CD4-positive, alpha-beta T cell treated with Interleukin-4 for 4 hours (primary cell): ENCODE data around the gene PHIP.
A peak's percentile ranks its signal among the peaks of the same experiment; 100 is the strongest.
"Not testable (repeated sequence)": the region's sequence is repeated elsewhere in the genome, so short reads cannot be mapped to it uniquely, and the experiment has no call there.

Experiments
- DNase-seq: peaks from one replicate; pipeline ENCODE4 v3.0.0-alpha.2; 2020

The PHIP gene

DNA sequence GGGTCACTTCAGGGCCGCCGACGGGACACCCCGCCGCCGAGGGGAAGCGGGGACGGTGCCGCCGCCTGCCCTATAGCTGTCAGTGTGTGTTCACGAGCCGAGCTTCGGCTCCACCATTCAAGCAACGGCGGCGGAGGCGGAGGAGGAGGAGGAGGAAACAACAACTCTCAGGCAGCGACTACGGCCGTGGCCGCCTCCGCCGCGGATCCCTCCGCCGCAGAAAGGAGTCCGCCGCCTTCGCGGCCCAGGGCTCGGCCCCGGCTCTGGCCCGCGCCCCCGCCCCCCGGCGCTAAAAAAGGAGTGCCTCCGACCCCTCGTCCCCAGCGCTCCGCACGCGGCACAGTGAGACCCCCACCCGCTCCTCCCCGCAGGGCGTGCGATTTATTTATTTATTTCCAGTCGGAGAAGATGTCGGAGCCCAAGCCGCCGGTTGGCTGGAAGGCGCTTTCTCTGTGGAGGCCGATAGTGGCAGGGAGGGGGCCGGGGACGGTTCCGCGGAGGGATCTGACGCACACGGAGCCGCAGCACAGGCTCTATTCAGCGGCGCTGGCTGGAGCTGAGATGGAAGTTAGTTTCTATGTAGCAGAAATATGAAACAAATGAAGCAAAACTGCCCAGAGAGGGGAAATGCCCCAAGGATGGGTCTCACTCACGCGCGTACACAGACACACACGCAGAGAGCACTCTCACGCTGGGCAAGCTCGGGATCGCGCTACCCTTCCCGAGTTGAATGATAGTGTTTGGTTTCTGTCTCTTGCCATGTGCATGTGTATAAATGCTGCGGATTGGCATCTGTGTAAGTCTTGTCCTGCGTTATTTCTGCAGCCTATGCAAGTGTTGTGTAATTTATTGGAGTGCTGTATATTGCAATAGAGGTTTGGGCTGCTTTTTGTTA, at the start of gene PHIP:
PHIP (minus strand) TSS at position 180 of the 895 bp plus-strand sequence. CDS start 186 bp downstream, outside the sequence.
- DNase-seq = peak; percentile 97

DNA sequence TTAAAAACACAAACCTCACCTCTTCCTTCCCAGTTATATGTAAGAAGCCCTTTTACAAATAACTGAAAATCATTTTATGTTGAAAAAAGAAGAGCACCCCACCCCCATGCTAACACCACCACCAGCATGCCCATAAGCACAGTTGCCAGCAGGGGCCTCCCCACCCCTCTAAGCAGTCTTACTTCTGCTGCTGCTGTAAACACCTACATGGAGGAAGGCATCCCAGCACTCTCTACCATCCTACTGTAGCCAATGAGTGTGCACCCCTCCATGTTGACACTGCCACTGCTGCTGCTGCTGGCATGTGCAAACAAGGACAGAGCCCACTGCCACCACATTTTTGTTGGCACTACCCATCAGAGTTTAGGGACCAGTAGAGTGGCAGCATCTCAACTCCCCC, 49.6 kb upstream of the PHIP start:
- DNase-seq = no peak

DNA sequence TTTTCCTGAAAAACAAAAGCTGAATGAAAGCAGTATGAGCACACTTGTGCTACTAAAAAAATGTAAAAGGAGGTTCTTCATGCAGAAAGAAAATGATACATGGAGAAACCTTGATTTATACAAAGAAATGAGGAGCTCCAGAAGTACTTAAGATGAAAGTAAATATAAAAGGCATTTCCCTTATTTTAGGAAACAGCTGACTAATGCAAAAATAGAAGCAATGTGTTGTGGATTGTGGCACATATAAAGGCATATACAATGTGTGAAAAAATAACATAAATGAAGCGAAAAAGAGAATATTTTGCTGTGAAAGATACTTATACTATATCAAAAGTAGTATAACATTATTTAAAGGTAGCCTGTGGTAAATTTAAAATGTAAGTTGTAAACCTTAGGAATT, 41.2 kb upstream of the PHIP start:
- no peak for DNase-seq

DNA sequence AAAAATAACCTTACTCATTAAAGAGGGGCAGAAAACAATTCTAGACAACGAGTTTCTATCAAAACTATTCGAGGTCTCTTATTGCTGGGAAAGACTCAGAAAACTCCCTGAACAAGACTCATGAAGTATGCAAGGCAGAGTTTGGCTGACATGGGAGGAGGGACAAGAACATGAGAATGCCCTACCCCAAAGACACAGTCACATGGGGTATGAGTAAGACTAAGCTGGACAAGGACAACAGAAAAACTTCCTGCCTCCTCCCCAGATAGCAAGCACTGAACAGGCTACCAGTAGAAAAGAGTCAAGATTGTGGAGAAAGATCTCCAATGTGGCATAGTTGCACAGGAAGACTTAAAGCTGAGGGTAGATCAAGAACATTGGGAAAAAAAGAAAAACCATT, 39.7 kb upstream of the PHIP start:
- no peak for DNase-seq

DNA sequence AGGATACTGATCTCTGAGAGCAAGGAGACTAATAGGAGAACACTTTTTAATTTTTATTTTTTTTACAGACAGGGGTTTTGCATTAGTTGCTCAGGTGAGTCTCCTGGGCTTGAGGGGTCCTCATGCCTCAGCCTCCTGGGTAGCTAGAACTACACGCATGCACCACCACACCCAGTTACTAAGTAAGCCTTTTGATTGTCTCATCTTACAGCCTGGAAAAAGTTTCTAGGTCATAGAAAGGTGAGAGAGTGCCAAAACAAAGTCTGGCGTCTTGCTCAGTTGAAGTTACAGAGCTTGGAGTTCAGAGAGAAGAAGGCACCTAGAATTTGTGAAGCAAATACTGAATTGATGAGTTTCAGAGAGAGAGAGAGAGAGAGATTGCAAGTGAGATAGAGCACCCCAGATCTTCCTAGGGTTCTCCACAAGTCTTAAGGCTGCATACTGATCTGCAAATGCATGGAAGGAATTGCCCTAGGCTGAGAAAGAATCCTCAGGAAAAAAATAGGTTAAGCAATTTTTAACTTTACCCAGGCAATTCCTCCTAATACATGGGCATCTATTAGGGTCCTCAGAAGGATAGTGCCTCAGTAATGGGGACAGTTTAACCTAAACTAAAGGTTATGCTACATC, 37.6 kb upstream of the PHIP start:
- no peak for DNase-seq

DNA sequence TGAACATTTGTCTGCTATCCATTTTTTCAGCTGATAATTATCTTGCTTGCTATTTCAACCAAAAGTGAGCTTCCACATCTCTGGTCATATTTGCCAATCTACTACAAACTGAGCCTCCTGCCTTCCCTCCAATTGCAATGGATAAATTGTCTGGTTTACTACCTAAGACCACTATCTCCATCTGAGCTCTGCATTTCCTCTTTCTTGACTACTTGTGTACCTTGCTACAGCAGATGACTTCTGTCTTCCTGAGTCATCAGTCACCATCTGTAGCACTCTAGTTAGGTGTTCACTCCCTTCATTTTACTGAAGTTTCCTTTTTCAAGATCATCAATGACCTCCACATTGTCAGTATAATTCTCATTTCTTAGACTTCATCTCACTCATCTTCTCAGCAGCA, 33.5 kb upstream of the PHIP start:
- DNase-seq = no peak

DNA sequence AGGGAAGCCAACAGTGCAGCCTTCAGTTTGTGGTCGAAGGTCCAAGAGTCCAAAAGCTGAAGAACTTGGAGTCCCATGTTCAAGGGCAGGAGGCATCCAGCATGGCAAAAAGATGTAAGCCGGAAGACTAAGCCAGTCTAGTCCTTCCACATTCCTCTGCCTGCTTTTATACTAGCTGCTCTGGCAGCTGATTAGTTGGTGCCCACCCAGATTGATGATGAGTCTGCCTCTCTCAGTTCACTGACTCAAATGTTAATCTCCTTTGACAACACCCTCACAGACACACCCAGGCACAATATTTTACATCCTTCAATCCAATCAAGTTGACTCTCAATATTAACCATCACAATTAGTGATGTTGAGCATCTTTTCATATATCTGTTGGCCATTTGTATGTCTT, 23.1 kb upstream of the PHIP start:
- no peak for DNase-seq

DNA sequence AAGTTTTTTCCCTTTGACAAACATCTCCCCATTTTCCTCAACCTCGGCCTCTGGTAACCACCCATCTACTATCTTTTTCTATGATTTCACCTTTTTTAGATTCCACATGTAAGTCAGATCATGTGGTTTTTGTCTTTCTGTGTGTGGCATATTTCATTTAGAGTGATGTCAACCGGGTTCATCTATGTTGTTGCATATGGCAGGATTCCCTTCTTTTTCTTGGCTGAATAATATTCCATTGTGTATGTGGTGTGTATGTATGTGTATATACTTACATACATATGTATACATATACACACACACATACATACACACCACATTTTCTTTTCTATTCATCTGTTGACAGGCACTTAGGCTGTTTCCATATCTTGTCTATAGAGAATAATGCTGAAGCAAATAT, 22.2 kb upstream of the PHIP start:
- DNase-seq = no peak

DNA sequence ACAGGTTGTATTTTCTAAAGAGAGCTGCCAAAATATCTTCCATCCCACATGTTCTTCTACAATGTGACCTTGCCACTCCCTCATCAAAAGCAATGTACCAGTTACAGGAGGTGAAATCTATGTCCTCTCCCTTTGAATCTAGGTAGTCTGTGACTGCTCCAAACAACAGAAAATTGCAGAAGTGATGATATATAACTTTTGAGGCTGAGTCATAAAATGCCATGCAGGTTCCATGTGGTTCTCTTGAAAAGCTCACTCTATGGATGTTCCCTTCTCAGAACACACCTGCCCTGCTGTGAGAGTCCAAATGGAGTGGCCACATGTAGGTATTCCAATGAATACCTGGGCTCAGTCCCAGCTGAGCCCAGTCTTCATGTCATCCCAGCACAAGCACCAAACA, 16.9 kb upstream of the PHIP start:
- DNase-seq = no peak

DNA sequence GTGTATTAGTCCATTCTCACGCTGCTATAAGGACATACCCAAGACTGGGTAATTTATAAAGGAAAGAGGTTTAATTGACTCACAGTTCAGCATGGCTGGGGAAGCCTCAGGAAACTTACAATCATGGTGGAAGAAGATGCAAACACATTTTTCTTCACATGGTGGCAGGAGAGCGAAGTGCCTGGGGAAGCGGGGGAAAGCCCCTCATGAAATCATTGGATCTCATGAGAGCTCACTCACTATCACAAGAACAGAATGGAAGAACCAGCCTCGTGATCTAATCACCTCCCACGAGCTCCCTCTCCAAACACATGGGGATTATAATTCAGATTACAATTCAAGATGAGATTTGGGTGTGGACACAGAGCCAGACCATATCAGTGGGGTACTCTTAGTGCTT, 13.7 kb upstream of the PHIP start:
- not testable (repeated sequence) for DNase-seq

DNA sequence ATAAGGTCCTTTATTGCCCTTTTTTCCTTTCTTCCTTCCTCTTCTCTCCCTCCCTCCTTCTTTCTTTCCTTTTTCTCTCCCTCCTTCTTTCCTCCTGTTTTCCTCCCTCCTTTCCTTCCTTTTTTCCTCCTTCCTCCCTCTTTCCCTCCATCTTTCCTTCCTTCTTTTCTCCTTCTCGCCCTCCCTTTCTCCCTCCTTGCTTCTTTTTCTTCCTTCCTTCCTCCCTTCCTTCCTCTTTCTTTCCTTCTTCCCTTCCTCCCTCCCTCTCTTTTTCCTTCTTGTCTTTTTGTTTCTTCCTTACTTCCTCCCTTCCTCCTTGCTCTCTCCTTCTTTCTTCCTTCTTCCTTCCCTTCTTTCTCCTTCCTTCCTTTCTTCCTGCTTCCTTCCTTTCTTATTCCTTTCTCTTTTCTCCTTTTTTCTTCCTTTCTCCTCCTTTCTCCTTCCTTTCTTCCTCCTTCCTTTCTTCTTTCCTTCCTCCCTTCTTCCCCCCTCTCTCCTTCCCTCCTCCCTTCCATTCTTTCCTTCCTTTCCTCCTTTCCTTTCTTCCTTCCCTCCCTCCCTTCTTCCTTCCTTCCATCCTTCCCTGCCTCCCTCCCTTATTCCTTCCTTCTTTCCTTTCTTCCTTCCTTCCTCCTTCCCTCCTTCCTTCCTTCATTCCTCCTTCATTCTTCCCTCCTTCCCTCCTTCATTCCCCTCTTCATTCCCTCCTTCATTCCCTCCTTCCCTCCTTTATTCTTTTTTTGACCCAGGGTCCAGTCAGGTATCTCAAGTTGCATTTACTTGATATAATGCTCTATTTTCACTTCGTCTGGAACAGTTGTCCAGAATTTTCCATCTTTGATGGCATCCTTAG, 11.7 kb upstream of the PHIP start:
- no peak for DNase-seq

DNA sequence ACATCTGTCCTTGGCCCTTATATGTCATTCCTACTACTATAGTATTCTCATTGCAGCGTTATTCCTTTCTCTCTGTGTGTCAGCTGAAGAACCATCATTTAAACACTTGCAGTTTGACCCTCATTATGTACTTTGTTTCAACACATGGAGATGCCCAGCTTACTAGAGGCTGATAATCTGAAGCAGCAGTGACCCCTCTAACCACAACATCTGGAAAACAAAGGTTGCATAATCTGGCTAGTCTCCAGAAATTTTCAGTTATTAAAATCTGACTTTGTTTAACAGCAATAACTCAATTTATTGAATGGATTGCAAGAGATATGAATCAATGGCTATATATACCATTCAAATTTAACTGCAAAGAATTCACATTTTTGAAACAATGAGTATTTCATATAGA, 6.6 kb upstream of the PHIP start:
- DNase-seq = no peak

DNA sequence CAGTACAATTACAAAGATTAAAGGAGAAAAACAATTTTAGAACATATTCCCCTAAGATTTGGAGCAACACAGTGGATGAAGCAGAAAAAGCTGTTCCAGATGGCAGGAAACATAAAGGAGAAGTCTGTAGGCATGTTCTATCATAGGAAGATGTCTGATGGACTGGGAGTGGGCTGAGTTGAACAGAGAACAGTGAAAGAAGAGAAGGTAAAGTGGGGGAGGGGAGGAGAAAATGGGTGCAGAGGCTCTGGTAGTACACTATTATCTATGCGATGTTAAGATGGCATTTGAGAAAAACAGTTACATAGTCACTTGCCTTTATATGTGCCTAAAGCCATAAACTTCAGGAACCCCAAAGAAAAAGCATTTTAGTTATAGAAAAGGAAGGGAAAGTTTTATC, 4.2 kb upstream of the PHIP start:
- no peak for DNase-seq

DNA sequence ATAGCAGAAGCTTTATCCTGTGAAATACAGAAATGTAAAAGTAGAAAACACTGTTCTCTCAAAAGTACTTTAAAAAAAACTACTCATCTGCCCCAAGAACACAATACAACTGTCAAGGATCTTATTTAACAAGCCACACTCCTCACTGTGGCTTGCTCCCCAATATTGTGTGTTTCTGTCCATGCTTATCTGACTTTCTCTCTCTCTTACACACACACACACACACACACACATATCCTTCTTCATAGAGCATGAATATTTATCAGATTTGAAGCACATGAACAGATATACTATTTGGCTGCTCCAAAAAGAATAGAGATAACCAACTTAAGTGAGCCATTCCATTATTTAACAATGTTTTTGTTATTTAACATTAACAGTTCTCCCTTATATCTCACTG, 3.6 kb upstream of the PHIP start:
- no peak for DNase-seq

DNA sequence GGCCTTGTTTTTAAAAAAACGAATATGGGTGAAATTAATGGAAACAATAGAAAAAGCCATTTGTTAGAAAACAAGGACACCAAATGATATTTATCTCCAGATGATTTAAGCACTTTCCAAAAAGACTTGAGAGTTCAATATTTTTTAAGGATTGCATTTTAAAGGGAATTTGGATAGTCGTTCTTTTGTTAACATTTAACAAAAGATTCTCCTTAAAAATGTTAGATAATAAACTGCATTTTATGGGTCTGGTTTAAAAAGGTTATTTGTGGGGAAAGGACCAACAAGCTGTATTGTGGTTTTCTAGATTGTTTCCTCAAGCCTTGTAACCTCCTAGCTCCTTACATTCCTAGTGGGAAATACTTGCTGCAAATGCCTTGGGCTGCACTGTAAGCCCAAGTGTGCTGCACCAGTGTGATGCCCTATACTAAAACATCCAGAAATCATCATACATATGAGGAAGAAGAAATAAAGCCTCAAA, 1.5 kb upstream of the PHIP start:
- no peak for DNase-seq

DNA sequence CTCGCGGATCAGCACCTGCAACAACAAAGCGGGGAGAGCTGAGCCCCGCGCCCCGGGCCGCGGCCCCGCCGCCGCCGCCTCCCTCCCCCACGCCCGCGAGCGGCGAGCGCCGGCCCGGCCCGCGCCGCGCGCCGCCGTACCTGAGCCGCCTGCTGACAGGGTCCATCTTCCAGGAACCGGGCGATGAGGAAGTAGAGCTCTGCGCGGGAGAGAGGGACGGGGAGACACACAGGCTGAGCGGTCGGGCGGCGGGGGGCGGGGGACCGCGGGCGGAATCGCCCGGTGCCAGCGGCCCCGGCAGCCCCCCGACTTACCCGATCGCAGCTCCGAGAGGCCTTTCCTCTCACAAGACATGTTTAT, 359 bp downstream of the PHIP start:
- peak; percentile 45 for DNase-seq

DNA sequence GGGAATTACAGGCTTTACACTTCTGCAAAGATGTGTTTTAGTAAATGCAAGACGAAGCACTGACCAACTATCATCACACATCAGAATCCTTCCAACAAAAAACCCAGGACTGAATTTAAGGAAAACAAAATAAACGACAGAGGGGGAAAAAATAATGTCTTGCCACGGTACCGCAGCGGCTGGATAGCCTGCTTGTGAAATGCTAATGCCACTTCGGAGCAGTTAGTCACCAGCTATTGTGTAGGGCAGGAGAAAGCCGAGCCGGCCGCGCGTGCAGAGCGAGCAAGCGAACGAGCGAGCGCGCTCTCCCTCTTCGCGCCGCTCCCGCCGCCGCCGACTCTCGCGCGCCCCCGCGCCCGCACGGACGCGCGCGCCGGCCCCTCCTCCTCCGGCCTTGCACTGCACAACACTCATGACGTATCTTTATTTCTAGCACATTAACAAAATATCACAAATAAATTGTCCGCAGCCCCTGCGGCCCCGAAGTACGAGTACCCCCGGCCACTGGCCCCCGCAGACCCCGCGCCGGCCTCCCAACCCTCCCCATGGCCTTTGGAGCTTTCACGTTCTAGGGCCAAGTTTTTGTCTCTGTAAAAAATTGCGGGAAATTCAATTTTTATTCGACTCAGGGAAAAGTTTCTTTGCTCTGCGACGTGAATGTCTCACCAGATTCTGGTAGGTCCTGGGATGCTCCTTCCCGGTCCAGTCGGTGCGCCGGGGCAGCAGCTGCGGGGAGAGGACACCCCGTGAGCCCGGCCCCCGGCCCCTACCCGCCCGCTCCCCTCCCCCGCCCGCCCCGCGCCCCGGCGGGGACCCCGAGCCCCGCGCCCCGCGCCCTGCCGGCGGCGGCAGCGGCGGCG, 1.0 kb downstream of the PHIP start:
- DNase-seq = peak; percentile 92

DNA sequence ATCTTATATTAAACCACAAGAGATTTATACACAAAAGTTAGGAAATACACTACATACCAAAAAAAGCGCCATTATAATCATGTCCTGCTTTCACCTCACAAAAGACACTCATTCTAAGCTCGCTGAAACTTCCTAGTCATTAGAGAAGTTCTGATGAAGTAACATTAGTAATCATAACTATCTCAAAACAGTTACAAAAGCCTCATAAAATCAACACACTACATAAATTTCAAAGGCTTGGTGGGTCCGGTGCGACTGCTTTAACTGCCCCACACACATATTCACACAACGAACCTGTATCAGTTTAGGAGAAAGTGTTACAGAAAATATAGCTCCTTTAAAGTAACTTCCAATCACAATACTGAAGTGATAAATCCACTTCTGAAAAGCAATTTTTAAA, 1.9 kb downstream of the PHIP start:
- peak; percentile 14 for DNase-seq

DNA sequence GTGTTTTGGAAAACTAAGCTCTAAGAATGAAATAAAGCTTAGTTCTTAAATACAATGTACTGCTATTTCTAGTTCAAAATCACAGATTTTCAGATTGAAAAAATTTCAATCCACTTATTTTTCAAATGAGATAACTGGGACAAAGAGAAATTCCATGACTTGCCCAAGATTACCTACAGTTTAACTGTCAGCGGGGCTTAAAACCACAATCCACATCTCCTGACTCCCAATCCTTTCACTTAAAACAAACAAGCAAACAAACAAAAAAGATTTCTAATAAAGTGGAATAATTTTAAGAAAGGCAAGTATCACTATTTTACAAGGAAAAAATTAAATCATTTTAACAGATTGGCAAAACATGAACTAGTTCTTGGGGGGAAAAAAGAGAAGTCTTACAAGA, 4.2 kb downstream of the PHIP start:
- DNase-seq = no peak

DNA sequence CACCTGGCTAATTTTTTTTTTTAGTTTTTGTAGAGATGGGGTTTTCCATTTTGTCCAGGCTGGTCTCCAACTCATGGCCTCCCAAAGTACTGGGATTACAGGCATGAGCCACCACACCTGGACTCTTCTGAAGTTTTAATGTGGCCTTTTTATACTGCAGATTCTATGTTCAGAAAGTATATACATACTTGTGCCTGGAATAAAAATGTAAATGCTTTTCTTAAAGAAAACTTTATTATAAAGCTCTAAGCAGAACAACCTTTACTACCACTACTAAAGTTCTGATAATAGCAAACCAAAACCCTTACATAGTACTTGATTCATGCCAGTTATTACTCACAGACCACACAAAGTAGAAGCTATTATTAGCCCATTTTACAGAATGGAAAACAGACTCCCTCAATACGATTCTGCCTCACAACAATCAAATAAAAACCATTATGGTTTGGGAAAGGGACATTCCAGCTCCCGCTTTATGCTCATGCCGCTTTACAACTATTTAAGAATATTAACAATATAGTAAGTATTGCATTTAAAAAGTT, 5.3 kb downstream of the PHIP start:
- DNase-seq = no peak

DNA sequence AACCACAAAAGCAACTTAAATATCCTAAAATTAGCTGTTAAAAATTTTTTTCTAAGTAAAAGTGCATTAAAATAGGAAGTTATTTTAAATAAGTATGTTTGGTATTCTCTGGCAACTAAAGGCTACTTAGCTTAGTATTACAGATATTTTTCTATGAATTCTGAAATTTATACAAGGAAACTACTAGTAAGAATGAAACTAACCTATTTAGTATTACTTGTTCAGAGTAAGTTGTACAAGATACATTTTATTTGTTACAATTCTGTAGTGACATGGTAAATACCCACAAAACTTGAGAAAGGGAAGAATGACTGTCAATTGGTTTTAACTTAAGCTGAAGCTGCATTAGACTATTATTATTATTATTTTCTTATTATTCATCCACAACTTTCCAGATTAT, 6.5 kb downstream of the PHIP start:
- DNase-seq = no peak

DNA sequence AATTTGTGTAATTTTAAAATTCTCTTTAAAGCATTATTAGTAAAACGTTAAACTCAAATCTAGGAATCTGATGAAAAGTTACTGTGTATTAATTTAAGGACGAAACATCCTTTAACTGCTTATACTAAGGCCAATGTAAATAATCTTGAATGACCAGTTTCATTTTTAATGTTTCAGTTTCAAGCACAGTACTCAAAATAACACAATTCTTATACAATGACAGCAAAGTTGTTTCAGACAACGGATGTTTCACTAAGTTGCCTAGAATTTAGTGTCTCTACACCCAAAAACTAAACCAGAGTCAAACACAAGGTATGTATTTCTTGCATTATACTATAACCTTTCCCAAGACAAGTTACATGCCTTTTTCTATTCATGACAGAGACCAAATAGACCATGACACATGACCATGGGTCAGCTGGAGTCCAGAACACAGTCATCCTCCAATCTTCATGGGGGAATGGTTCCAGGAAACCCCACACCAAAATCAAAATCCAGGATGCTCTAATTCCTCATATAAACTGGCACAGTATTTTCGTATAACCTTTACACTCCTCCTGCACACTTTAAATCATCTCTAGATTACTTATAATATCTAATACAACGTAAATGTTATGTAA, 7.7 kb downstream of the PHIP start:
- DNase-seq = no peak
